ENCODE measurements around the gene NR3C1.

The NR3C1 gene

GRCh38 chr5:143404416-143405062, 1.1 kb upstream of the NR3C1 start:
- WGBS, 2 experiments (ENCODE audit: insufficient coverage in 2 of 2) = 2 to 3% methylated on average over 7 to 12 of the region's 41 CpGs
- Histone ChIP-seq H3K4me3 (ENCODE audit: extremely low read depth, insufficient read depth, low read length, poor library complexity, severe bottlenecking) (peak overlapping the region; percentile 76), H3K27ac (ENCODE audit: low read depth, low read length, severe bottlenecking) (peak overlapping the region; percentile 95), H3K4me1 (ENCODE audit: control insufficient read depth, insufficient read depth, low read length, poor library complexity, severe bottlenecking) (peaks cover 9% of the 10 kb centered on the region), H3K9me3 (ENCODE audit: control insufficient read depth, low read length) (no peaks in the 10 kb centered on the region), H3K36me3 (ENCODE audit: control insufficient read depth, insufficient read depth, low read length) (peaks cover 4% of the 10 kb centered on the region)

DNA sequence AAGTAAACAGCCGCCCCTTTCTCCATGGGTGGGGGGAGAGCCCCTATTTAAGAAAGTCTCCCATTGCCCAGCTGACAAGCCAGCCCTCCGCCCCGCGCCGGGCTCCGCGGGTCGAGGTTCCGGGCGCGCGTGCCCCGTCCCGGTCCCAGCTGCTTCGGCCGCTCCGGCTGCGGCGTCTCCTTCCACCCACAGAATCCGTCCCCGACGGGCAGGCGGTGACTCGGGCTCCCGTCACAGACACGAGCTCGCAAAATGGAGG, 223 bp downstream of the NR3C1 start:
- H3K9me3 ChIP-seq (ENCODE audit: control insufficient read depth, low read length) = no peaks in the 10 kb centered on the region
- H3K4me1 ChIP-seq (ENCODE audit: control insufficient read depth, insufficient read depth, low read length, poor library complexity, severe bottlenecking) = peaks cover 9% of the 10 kb centered on the region
- H3K36me3 ChIP-seq (ENCODE audit: control insufficient read depth, insufficient read depth, low read length) = peaks cover 5% of the 10 kb centered on the region
- no peak overlapping the region for H3K27ac ChIP-seq (ENCODE audit: low read depth, low read length, severe bottlenecking)
- H3K4me3 ChIP-seq (ENCODE audit: extremely low read depth, insufficient read depth, low read length, poor library complexity, severe bottlenecking) = peak overlapping the region; percentile 76
- 0% methylated on average over 7 to 9 of the region's 27 CpGs for WGBS, 2 experiments (ENCODE audit: insufficient coverage in 2 of 2)

GRCh38 chr5:143402553-143403333, 743 bp downstream of the NR3C1 start:
- H3K27ac ChIP-seq (ENCODE audit: low read depth, low read length, severe bottlenecking) = no peak overlapping the region
- no peaks in the 10 kb centered on the region for H3K9me3 ChIP-seq (ENCODE audit: control insufficient read depth, low read length)
- H3K36me3 ChIP-seq (ENCODE audit: control insufficient read depth, insufficient read depth, low read length) = peaks cover 5% of the 10 kb centered on the region
- peak overlapping the region; percentile 76 for H3K4me3 ChIP-seq (ENCODE audit: extremely low read depth, insufficient read depth, low read length, poor library complexity, severe bottlenecking)
- H3K4me1 ChIP-seq (ENCODE audit: control insufficient read depth, insufficient read depth, low read length, poor library complexity, severe bottlenecking) = peaks cover 9% of the 10 kb centered on the region
- 0 to 1% methylated on average over 55 to 63 of the region's 80 CpGs for WGBS, 2 experiments (ENCODE audit: insufficient coverage in 2 of 2)

DNA sequence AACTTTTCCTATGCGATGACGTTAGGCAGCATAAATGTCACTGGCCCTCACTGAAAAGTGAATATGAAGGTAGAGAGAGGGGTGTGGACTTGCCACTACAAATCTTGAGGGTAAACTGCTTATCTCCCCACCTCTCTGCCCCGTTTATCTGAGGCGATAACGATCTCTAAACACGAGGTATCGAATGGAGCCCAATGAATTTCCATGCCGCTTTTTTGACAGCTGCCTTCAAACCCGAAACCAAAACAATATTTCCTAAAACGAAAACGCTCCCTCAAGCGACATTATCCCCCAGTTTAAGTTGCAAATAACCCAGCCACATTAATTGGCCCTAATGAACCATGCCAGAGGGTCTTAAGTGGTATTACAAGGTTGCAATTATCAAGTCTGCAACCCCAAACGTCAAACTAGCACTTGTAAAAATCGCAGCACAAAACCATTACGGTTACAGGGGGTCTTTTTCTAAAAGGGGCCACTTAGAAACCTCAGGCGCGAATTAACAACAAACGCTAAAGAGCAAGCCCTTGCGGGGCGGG, 1.4 kb downstream of the NR3C1 start:
- no peaks in the 10 kb centered on the region for H3K9me3 ChIP-seq (ENCODE audit: control insufficient read depth, low read length)
- no peak overlapping the region for H3K27ac ChIP-seq (ENCODE audit: low read depth, low read length, severe bottlenecking)
- H3K4me3 ChIP-seq (ENCODE audit: extremely low read depth, insufficient read depth, low read length, poor library complexity, severe bottlenecking) = peak overlapping the region; percentile 76
- peaks cover 5% of the 10 kb centered on the region for H3K36me3 ChIP-seq (ENCODE audit: control insufficient read depth, insufficient read depth, low read length)
- 10 to 15% methylated on average over 14 to 15 of the region's 20 CpGs for WGBS, 2 experiments (ENCODE audit: insufficient coverage in 2 of 2)
- H3K4me1 ChIP-seq (ENCODE audit: control insufficient read depth, insufficient read depth, low read length, poor library complexity, severe bottlenecking) = peaks cover 9% of the 10 kb centered on the region

DNA sequence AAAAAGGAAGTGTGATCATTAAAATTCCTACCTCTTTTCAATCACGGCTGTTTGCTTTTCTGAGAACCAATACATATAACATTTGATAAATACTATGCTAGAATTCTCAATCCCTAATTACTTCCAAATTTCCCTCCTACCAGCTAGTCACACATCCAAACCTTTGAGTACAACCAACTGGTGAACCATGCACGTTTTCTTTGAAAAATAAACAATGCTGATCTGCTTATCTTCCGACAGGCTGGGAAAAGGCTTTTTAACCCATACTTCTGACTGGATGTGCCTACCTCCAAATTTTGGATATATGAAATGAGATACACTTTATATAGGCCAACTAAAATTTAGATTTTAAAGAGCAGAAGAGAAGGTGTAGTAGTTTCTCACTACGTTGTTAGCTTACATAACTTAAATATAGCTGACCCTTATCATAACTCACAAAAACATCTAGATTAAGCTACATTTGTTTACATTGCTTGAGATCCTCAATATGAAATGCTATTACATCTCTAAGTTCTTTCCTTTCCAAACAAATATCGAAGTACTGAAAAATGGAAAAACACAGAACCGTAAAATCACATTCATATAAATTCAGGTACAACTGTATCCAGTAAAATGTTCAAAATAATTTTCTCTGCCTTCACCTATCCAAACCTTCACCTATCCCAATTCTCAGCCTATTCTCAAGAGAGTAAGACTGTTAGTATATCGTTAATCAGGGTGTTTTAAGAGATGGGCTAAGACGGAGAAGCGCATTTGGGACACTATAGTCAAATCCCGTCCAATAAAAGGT, 2.1 kb downstream of the NR3C1 start:
- WGBS, 2 experiments (ENCODE audit: insufficient coverage in 2 of 2) = 74 to 90% methylated on average over 5 to 6 of the region's 10 CpGs
- Histone ChIP-seq H3K27ac (ENCODE audit: low read depth, low read length, severe bottlenecking) (no peak overlapping the region), H3K9me3 (ENCODE audit: control insufficient read depth, low read length) (no peaks in the 10 kb centered on the region), H3K4me1 (ENCODE audit: control insufficient read depth, insufficient read depth, low read length, poor library complexity, severe bottlenecking) (peaks cover 9% of the 10 kb centered on the region), H3K36me3 (ENCODE audit: control insufficient read depth, insufficient read depth, low read length) (peaks cover 5% of the 10 kb centered on the region), H3K4me3 (ENCODE audit: extremely low read depth, insufficient read depth, low read length, poor library complexity, severe bottlenecking) (peak overlapping the region; percentile 76)

- peaks cover 5% of the 10 kb centered on the region for H3K36me3 ChIP-seq (ENCODE audit: control insufficient read depth, insufficient read depth, low read length)
- no peak overlapping the region for H3K4me3 ChIP-seq (ENCODE audit: extremely low read depth, insufficient read depth, low read length, poor library complexity, severe bottlenecking)
- no peaks in the 10 kb centered on the region for H3K9me3 ChIP-seq (ENCODE audit: control insufficient read depth, low read length)
- H3K27ac ChIP-seq (ENCODE audit: low read depth, low read length, severe bottlenecking) = no peak overlapping the region
- WGBS, 2 experiments (ENCODE audit: insufficient coverage in 2 of 2) = 86% methylated on average over 6 to 7 of the region's 10 CpGs
- H3K4me1 ChIP-seq (ENCODE audit: control insufficient read depth, insufficient read depth, low read length, poor library complexity, severe bottlenecking) = peaks cover 7% of the 10 kb centered on the region
These were observed 2.8 kb downstream of the NR3C1 start for GRCh38 chr5:143400541-143401226.

GRCh38 chr5:143399616-143400540, 3.6 kb downstream of the NR3C1 start:
- no peaks in the 10 kb centered on the region for H3K9me3 ChIP-seq (ENCODE audit: control insufficient read depth, low read length)
- H3K4me3 ChIP-seq (ENCODE audit: extremely low read depth, insufficient read depth, low read length, poor library complexity, severe bottlenecking) = no peak overlapping the region
- H3K36me3 ChIP-seq (ENCODE audit: control insufficient read depth, insufficient read depth, low read length) = peaks cover 5% of the 10 kb centered on the region
- 79 to 89% methylated on average over 9 to 11 of the region's 12 CpGs for WGBS, 2 experiments (ENCODE audit: insufficient coverage in 2 of 2)
- no peak overlapping the region for H3K27ac ChIP-seq (ENCODE audit: low read depth, low read length, severe bottlenecking)
- H3K4me1 ChIP-seq (ENCODE audit: control insufficient read depth, insufficient read depth, low read length, poor library complexity, severe bottlenecking) = peaks cover 5% of the 10 kb centered on the region

- H3K36me3 ChIP-seq (ENCODE audit: control insufficient read depth, insufficient read depth, low read length) = peaks cover 5% of the 10 kb centered on the region
- no peaks in the 10 kb centered on the region for H3K9me3 ChIP-seq (ENCODE audit: control insufficient read depth, low read length)
- H3K4me1 ChIP-seq (ENCODE audit: control insufficient read depth, insufficient read depth, low read length, poor library complexity, severe bottlenecking) = peaks cover 5% of the 10 kb centered on the region
- H3K4me3 ChIP-seq (ENCODE audit: extremely low read depth, insufficient read depth, low read length, poor library complexity, severe bottlenecking) = no peak overlapping the region
- H3K27ac ChIP-seq (ENCODE audit: low read depth, low read length, severe bottlenecking) = no peak overlapping the region
- 67 to 68% methylated on average over 3 to 4 of the region's 8 CpGs for WGBS, 2 experiments (ENCODE audit: insufficient coverage in 2 of 2)
These were observed 4.8 kb downstream of the NR3C1 start for GRCh38 chr5:143398451-143399237.

GRCh38 chr5:143398053-143398355, 5.5 kb downstream of the NR3C1 start:
- no peak overlapping the region for H3K4me3 ChIP-seq (ENCODE audit: extremely low read depth, insufficient read depth, low read length, poor library complexity, severe bottlenecking)
- H3K9me3 ChIP-seq (ENCODE audit: control insufficient read depth, low read length) = no peaks in the 10 kb centered on the region
- peaks cover 5% of the 10 kb centered on the region for H3K36me3 ChIP-seq (ENCODE audit: control insufficient read depth, insufficient read depth, low read length)
- no peak overlapping the region for H3K27ac ChIP-seq (ENCODE audit: low read depth, low read length, severe bottlenecking)
- peaks cover 5% of the 10 kb centered on the region for H3K4me1 ChIP-seq (ENCODE audit: control insufficient read depth, insufficient read depth, low read length, poor library complexity, severe bottlenecking)
- WGBS, 2 experiments (ENCODE audit: insufficient coverage in 2 of 2) = 78 to 100% methylated on average over 1 of the region's 2 CpGs

Measured in mesodermal cell (in vitro differentiated cells).